PC-9 (cell line): ENCODE data around the gene TCF12.

ENCODE experiments used
- EZH2 ChIP-seq: fragments of 200-600 bp; sonication (generic); IDR thresholded peaks from 2 replicates; pipeline ENCODE4 v1.8.0; 2017; ENCODE audit warnings: antibody characterized with exemption, low read depth
- TF ChIP-seq, protein P1 (sequence below): fragments of 200-600 bp; sonication (generic); conservative IDR thresholded peaks from 2 replicates; pipeline ENCODE4 v1.6.1; 2017; ENCODE audit warnings: mixed run types, antibody characterized with exemption, mild to moderate bottlenecking, moderate library complexity

DNA sequence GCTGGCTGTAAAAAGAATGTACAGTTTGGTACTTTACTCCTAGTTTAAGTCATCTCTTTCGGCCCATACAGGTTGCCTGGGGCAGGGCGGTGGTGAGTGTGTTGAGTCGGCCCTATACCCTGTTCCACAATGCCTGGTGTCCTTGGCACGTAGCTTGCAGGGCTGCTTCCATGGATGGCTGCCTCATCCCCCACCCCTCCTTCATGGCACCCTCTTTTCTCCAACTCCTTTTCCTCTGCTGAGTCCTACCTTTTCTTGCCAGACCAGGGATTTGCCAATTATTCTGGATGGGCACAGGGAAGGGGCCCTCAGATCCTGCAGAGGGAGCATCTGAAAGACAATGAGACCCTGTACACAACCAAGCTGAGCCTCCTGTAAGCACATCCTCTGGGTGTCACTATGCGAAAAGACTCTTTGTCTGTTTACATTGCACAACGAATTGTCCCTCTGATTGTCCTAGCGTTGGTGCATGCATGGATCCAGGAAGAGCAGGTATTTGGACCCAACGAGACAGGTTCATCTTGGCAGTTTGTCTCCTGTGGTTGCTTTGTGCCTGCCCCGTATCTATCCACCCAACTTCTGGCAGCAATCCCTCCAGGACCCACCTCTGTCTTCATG lies 384.3 kb downstream of the TCF12 start:
- TF ChIP-seq, protein P1, sequence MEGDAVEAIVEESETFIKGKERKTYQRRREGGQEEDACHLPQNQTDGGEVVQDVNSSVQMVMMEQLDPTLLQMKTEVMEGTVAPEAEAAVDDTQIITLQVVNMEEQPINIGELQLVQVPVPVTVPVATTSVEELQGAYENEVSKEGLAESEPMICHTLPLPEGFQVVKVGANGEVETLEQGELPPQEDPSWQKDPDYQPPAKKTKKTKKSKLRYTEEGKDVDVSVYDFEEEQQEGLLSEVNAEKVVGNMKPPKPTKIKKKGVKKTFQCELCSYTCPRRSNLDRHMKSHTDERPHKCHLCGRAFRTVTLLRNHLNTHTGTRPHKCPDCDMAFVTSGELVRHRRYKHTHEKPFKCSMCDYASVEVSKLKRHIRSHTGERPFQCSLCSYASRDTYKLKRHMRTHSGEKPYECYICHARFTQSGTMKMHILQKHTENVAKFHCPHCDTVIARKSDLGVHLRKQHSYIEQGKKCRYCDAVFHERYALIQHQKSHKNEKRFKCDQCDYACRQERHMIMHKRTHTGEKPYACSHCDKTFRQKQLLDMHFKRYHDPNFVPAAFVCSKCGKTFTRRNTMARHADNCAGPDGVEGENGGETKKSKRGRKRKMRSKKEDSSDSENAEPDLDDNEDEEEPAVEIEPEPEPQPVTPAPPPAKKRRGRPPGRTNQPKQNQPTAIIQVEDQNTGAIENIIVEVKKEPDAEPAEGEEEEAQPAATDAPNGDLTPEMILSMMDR = no peak
- no peak for TF ChIP-seq EZH2
